KMS-11 (cell line): Measurements from ENCODE around the gene YPEL2.

ENCODE experiments used
- H2AFZ ChIP-seq: fragments of 200-600 bp; sonication (generic); 2 replicates; pipeline ENCODE4 v1.6.1; 2016; ENCODE audit warnings: antibody characterized with exemption, mixed run types, low read depth
- H3K27ac ChIP-seq: fragments of 200-600 bp; sonication (generic); 2 replicates; pipeline ENCODE4 v1.6.1; 2016; ENCODE audit warnings: mild to moderate bottlenecking, mixed run types
- H3K27me3 ChIP-seq: fragments of 200-600 bp; sonication (generic); 2 replicates; pipeline ENCODE4 v1.6.1; 2017; ENCODE audit warnings: mild to moderate bottlenecking, low read depth, mixed run types, moderate library complexity; ENCODE audit not compliant: insufficient read depth
- H3K36me3 ChIP-seq: fragments of 200-600 bp; sonication (generic); 2 replicates; pipeline ENCODE4 v1.6.1; 2017; ENCODE audit warnings: mild to moderate bottlenecking, mixed run types; ENCODE audit not compliant: insufficient read depth
- H3K4me1 ChIP-seq: fragments of 200-600 bp; sonication (generic); 2 replicates; pipeline ENCODE4 v1.6.1; 2016; ENCODE audit warnings: mild to moderate bottlenecking, low read depth, mixed run types; ENCODE audit not compliant: poor library complexity, severe bottlenecking
- H3K4me2 ChIP-seq: fragments of 200-600 bp; sonication (generic); 2 replicates; pipeline ENCODE4 v1.7.0; 2016; ENCODE audit warnings: mild to moderate bottlenecking, mixed run types
- H3K4me3 ChIP-seq: fragments of 200-600 bp; sonication (generic); IDR thresholded peaks from 2 replicates; pipeline ENCODE4 v1.6.1; 2017; ENCODE audit warnings: low read depth, low read length, mixed read lengths; ENCODE audit not compliant: insufficient read depth
- H3K79me2 ChIP-seq: fragments of 200-600 bp; sonication (generic); 2 replicates; pipeline ENCODE4 v1.6.1; 2016; ENCODE audit warnings: low read depth, mixed run types; ENCODE audit not compliant: insufficient read depth
- H3K9ac ChIP-seq: fragments of 200-600 bp; sonication (generic); 2 replicates; pipeline ENCODE4 v1.6.1; 2016; ENCODE audit warnings: mild to moderate bottlenecking, mixed run types
- H4K20me1 ChIP-seq: fragments of 200-600 bp; sonication (generic); 2 replicates; pipeline ENCODE4 v1.6.1; 2016; ENCODE audit warnings: mild to moderate bottlenecking, mixed run types; ENCODE audit not compliant: insufficient read depth
- CTCF ChIP-seq: fragments of 200-600 bp; sonication (generic); conservative IDR thresholded peaks from 2 replicates; pipeline ENCODE4 v1.6.1; 2017; ENCODE audit warnings: low read depth, mild to moderate bottlenecking, antibody characterized with exemption, low read length, moderate library complexity, mixed read lengths

The YPEL2 gene

GRCh38 chr17:59404471-59404870 lies 73.0 kb downstream of the YPEL2 start:
- Histone ChIP-seq H2AFZ (no peak overlapping the region), H3K27me3 (no peaks in the 10 kb centered on the region), H3K79me2 (no peaks in the 10 kb centered on the region), H3K4me3 (no peak overlapping the region), H3K27ac (no peak overlapping the region), H3K4me2 (no peak overlapping the region), H4K20me1 (no peaks in the 10 kb centered on the region), H3K4me1 (no peaks in the 10 kb centered on the region), H3K36me3 (no peaks in the 10 kb centered on the region), H3K9ac (no peak overlapping the region)
- no peak for TF ChIP-seq CTCF

- no peak overlapping the region for H2AFZ ChIP-seq
- no peaks in the 10 kb centered on the region for H3K36me3 ChIP-seq
- H3K9ac ChIP-seq = no peak overlapping the region
- no peak for TF ChIP-seq CTCF
- no peak overlapping the region for H3K4me2 ChIP-seq
- H3K4me3 ChIP-seq = no peak overlapping the region
- H4K20me1 ChIP-seq = no peaks in the 10 kb centered on the region
- no peaks in the 10 kb centered on the region for H3K4me1 ChIP-seq
- no peaks in the 10 kb centered on the region for H3K79me2 ChIP-seq
- no peak overlapping the region for H3K27ac ChIP-seq
- no peaks in the 10 kb centered on the region for H3K27me3 ChIP-seq
Observed at GRCh38 chr17:59405944-59406705, 74.7 kb downstream of the YPEL2 start.

- Histone ChIP-seq H3K27ac (no peak overlapping the region), H3K36me3 (no peaks in the 10 kb centered on the region)
Observed at GRCh38 chr17:59406808-59407381, 75.4 kb downstream of the YPEL2 start.

GRCh38 chr17:59409336-59410048 lies 78.0 kb downstream of the YPEL2 start:
- Histone ChIP-seq H3K4me3 (no peak overlapping the region), H4K20me1 (no peaks in the 10 kb centered on the region), H3K4me2 (no peak overlapping the region), H3K27me3 (no peaks in the 10 kb centered on the region), H3K36me3 (no peaks in the 10 kb centered on the region), H2AFZ (no peak overlapping the region), H3K4me1 (no peaks in the 10 kb centered on the region), H3K27ac (no peak overlapping the region), H3K79me2 (no peaks in the 10 kb centered on the region), H3K9ac (no peak overlapping the region)
- TF ChIP-seq CTCF = no peak

More at GRCh38 chr17:59406808-59407381, 75.4 kb downstream of the YPEL2 start:
- H2AFZ ChIP-seq = no peak overlapping the region
- no peak overlapping the region for H3K4me3 ChIP-seq
- no peaks in the 10 kb centered on the region for H3K27me3 ChIP-seq
- no peaks in the 10 kb centered on the region for H3K4me1 ChIP-seq
- no peak overlapping the region for H3K9ac ChIP-seq
- no peak overlapping the region for H3K4me2 ChIP-seq
- H4K20me1 ChIP-seq = no peaks in the 10 kb centered on the region
- TF ChIP-seq CTCF = no peak
- H3K79me2 ChIP-seq = no peaks in the 10 kb centered on the region
